ENCODE measurements around the gene RAB13.

GRCh38 chr1:153936011-153936802 is 49.9 kb downstream of the RAB13 start:
- TF ChIP-seq CTCF (conservative IDR thresholded peaks at IDR 0.05) (no peak), EZH2 (IDR thresholded peaks at IDR 0.05; ENCODE audit: low read depth) (no peak)
